Uterus (tissue), 2 donors: ENCODE data around the gene HMOX2.

Source experiments
- CTCF ChIP-seq, 4 experiments: fragments of 200-600 bp in 2 of 4; fragments of 450-650 bp in 2 of 4; sonication (generic) in 2 of 4; IDR thresholded peaks; one replicate each; pipeline ENCODE4 v1.5.1; 2016 to 2019; ENCODE audit warnings: antibody characterized with exemption in 4 of 4, mild to moderate bottlenecking in 2 of 4, moderate library complexity in 1 of 4
- POLR2A ChIP-seq, 2 donors: fragments of 450-650 bp; IDR thresholded peaks; one replicate each; pipeline ENCODE4 v1.6.1; 2016; ENCODE audit warnings: antibody characterized with exemption in 2 of 2, mild to moderate bottlenecking in 1 of 2, moderate library complexity in 1 of 2

- no peak for TF ChIP-seq CTCF (IDR thresholded peaks at IDR 0.05)
- no peak for TF ChIP-seq POLR2A (IDR thresholded peaks at IDR 0.05)
Observed at GRCh38 chr16:4455081-4455480, 21.1 kb upstream of the HMOX2 start.
